ENCODE results near the gene ZNF385B. TPM values are rescaled to one million over a fixed set of nuclear protein-coding genes. Genes with fewer than 3 reads are reported as not detected.

Gene ZNF385B
- total RNA-seq, 1 experiment from 2014 or later: 2.2 TPM

- TF ChIP-seq ARID4B (CRISPR knock-in tag; IDR thresholded peaks at IDR 0.05; ENCODE audit: borderline replicate concordance): no peak
Measured at GRCh38 chr2:179438654-179439053, 422.8 kb downstream of the ZNF385B start (continued).

- no peak for DNase-seq (ENCODE audit: low spot score)
- no peak overlapping the region for H3K4me3 Mint-ChIP-seq
- H3K27ac Mint-ChIP-seq: no peak overlapping the region
- H3K4me1 Mint-ChIP-seq: peaks cover 41% of the 10 kb centered on the region
- no peaks in the 10 kb centered on the region for H3K9me3 Mint-ChIP-seq
- no peaks in the 10 kb centered on the region for H3K27me3 Mint-ChIP-seq (ENCODE audit: low read depth)
- no peak for ATAC-seq
- TF ChIP-seq E2F1 (CRISPR knock-in tag; IDR thresholded peaks at IDR 0.05) (no peak), KAT7 (CRISPR knock-in tag; IDR thresholded peaks at IDR 0.05; ENCODE audit: borderline replicate concordance) (no peak), ZNF425 (CRISPR knock-in tag; conservative IDR thresholded peaks at IDR 0.05) (no peak), SP1 (CRISPR knock-in tag; conservative IDR thresholded peaks at IDR 0.05) (no peak), SMAD3 (CRISPR knock-in tag; IDR thresholded peaks at IDR 0.05; ENCODE audit: borderline replicate concordance) (no peak), ATF2 (CRISPR knock-in tag; IDR thresholded peaks at IDR 0.05; ENCODE audit: borderline replicate concordance, low read depth) (no peak), MLX (CRISPR knock-in tag; IDR thresholded peaks at IDR 0.05) (no peak), ZNF263 (CRISPR knock-in tag; IDR thresholded peaks at IDR 0.05; ENCODE audit: low read depth) (no peak), ATF6 (CRISPR knock-in tag; IDR thresholded peaks at IDR 0.05) (no peak), HMGXB4 (CRISPR knock-in tag; IDR thresholded peaks at IDR 0.05) (no peak)
- H3K36me3 Mint-ChIP-seq: no peaks in the 10 kb centered on the region
- POLR2A ChIA-PET: no interaction called here
- CTCF ChIA-PET: no interaction called here
Measured at GRCh38 chr2:179437430-179437829, 424.0 kb downstream of the ZNF385B start.
